ENCODE measurements around the gene EDAR.

EDAR gene

DNA sequence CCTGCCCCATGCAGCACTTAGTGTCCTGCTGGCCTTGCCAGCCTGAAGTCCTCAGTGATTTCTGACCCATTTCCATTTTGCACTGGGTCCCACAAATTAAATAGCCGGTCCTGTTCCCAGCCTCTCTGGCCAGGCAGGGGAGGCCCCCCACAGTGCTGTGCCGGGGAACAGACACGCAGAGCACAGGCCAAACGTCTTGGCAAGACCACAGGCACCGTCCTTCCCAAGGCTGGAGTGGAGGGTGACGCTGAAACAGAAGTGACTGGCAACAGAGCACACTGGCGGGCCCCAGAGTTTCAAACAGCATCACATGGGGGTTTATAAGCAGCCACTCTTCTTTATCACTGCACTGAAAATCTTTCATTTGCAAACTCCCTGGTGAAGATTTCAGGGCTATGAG is 52.2 kb downstream of the EDAR start:
- H3K4me3 ChIP-seq: no peak overlapping the region
- DNase-seq (ENCODE audit: low spot score): no peak

DNA sequence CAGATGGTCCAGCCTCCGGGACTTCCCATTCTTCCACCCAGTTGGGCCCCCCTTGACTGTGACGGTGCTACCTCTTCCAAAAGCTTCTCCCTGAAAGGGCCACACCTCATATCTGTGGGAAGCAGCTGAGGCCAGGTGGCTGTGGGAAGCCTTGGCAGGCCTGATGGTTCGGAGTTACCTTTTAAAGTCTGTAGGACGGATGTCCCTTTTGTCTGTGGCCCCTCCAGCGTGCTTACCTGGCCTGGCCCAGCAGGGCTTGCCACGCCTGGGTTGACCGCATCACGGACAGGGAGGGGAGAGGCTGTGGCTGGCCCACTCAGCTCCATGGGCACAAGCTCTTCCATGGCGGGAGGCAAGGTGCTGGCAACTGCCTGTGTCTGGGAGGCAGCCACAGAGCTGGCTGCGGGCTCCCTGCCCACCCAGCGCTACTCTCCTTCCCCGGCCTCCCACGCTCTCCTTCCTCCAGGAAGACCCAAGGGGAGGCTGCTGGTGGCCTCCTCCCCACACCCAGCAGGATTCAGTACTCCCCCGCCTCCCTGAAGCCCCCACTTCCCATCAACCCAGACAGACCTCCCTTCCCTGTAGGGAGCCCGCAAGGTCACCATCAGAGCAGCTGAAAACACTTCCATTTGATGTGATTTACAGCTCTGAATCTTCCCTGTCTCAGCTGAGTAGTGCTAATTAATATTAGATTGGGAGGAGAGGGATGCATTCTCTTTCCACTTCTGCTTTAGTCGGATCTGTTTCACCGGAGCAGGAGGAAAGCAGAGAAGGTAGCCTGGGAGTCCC is 52.8 kb downstream of the EDAR start:
- Histone ChIP-seq H3K27ac (no peak overlapping the region), H3K4me3 (no peak overlapping the region)
- TF ChIP-seq, protein P1, sequence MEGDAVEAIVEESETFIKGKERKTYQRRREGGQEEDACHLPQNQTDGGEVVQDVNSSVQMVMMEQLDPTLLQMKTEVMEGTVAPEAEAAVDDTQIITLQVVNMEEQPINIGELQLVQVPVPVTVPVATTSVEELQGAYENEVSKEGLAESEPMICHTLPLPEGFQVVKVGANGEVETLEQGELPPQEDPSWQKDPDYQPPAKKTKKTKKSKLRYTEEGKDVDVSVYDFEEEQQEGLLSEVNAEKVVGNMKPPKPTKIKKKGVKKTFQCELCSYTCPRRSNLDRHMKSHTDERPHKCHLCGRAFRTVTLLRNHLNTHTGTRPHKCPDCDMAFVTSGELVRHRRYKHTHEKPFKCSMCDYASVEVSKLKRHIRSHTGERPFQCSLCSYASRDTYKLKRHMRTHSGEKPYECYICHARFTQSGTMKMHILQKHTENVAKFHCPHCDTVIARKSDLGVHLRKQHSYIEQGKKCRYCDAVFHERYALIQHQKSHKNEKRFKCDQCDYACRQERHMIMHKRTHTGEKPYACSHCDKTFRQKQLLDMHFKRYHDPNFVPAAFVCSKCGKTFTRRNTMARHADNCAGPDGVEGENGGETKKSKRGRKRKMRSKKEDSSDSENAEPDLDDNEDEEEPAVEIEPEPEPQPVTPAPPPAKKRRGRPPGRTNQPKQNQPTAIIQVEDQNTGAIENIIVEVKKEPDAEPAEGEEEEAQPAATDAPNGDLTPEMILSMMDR (IDR thresholded peaks at IDR 0.05): no peak
- no peak for DNase-seq (ENCODE audit: low spot score)

More for the DNA sequence above, 52.2 kb downstream of the EDAR start:
- no peak overlapping the region for H3K27ac ChIP-seq
- TF ChIP-seq, protein P1 (IDR thresholded peaks at IDR 0.05): no peak

DNA sequence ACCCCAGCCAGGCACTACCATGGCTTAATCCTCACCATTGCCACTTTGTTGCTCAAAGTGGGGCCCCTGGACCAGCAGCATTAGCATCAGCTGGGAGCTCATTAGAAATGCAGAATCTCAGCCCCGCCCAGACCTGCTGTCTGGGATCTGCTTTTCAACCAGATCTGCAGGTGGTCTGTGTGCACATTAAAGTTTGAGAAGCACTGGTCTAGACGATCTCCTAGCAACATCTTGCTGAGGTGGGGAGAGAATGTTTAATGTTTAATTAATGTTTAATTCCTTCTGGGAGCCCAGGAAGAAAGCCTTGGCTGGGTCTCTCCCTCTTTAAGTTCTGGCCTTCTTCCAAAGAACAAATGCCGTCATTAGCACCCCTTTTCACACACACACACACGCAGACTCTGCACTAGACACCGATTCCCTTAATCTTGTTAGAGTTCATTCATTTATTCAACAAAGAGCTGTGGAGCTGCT is 53.7 kb downstream of the EDAR start:
- DNase-seq (ENCODE audit: low spot score): no peak
- no peak overlapping the region for H3K27ac ChIP-seq
- H3K4me3 ChIP-seq: no peak overlapping the region
- TF ChIP-seq, protein P1 (IDR thresholded peaks at IDR 0.05): no peak

DNA sequence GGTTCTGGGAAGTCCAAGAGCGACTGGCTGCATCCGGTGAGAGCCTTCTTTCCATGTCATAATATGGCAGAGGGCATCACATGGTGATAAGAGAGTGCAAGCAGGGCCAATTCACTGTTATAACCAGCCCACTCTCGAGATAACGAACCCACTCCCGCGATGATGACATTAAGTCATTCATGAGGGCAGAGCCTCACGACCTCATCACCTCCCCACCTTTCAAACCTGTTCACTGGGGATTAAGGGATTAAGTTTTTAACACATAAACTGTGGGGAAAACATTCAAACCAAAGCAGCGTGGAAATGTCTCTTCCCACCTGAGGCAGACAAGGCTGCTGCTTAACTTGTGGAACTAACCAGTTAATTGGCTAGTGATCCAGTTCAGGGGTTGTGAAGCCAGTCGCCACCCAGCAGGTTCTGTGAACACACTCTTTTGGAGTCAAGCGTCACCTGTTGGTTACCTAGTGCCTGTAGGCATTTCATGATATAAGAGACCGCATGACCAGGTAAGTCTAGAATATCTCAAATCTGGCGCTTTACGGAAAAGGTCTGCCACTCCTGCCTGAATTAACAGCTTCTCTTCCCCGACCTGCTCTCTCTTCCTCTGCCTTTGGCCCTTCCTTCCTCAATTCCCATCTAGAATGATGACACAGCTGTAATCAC is 54.3 kb downstream of the EDAR start:
- no peak for DNase-seq (ENCODE audit: low spot score)
- Histone ChIP-seq H3K4me3 (no peak overlapping the region), H3K27ac (no peak overlapping the region)
- TF ChIP-seq, protein P1 (IDR thresholded peaks at IDR 0.05): no peak

DNA sequence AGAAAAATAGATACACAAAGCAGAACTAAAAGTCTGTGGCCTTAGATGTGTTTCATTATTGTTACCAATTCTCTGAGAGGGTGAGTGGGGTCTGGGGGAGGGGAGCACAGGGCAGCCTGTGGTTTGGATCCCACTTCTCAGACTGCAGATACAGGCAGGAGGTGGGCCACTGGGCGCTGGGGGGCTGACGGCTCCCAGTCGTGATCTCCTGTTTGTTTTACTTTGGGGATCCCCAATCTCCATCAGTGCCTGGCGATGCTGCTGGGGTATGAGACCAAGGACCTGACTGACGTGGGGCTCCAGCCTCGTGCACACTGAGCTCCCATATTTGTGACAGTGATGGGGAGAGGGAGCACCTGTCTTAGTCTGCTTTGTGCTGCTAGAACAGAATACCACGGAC is 54.9 kb downstream of the EDAR start:
- no peak overlapping the region for H3K27ac ChIP-seq
- DNase-seq (ENCODE audit: low spot score): no peak

DNA sequence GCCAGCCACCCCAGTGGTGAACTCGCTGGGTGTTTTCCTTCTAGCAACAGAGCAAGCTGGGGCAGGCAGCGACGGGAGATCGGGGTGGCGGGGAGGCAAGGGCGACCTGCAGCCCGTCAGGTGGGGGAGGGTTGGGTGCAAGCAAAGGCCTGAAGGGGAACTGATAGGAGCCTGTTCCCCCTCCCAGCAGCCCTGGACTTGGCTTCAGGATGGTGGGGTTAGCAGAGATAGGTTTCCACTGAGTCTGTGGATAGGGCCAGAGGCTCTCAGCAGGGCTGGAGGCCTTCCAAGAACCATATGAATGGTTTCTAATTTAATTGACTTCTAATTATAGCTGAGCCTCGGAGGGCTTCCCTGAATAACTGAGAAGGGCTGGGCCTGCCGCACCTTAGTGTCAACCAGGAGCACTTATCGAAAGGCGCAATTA is 55.3 kb downstream of the EDAR start:
- TF ChIP-seq, protein P1 (IDR thresholded peaks at IDR 0.05): no peak
- Histone ChIP-seq H3K4me3 (no peak overlapping the region), H3K27ac (no peak overlapping the region)
- no peak for DNase-seq (ENCODE audit: low spot score)

More for the DNA sequence above, 54.9 kb downstream of the EDAR start:
- TF ChIP-seq, protein P1 (IDR thresholded peaks at IDR 0.05): no peak
- H3K4me3 ChIP-seq: no peak overlapping the region
